ENCODE data around the gene AMY1B.
"Not testable (repeated sequence)": the region's sequence is repeated elsewhere in the genome, so short reads cannot be mapped to it uniquely, and the experiment has no call there.

- TF ChIP-seq EZH2 (IDR thresholded peaks at IDR 0.05; ENCODE audit: insufficient read depth, poor library complexity, severe bottlenecking); EZH2phosphoT487 (IDR thresholded peaks at IDR 0.05; ENCODE audit: insufficient read depth, low read depth): not testable (repeated sequence)
Observed at GRCh38 chr1:103655460-103655859, 40.5 kb downstream of the AMY1B start, which contains the start of gene AMY1A.

Data from GM23248 (cell line).